Tibial nerve (tissue), 4 donors: ENCODE results near the gene CECR2. TPM values are rescaled to one million over a fixed set of nuclear protein-coding genes. Genes with fewer than 3 reads are reported as not detected.

ENCODE experiments used
- DNase-seq, 2 donors: peaks; one replicate each; pipeline ENCODE4 v3.0.0-alpha.2; 2019; ENCODE audit warnings: low spot score in 2 of 2
- H3K27ac ChIP-seq, 4 donors: fragments of 200-600 bp; sonication (generic) in 3 of 4; one replicate each; pipeline ENCODE4 v1.5.1; 2017 to 2019; ENCODE audit warnings: mild to moderate bottlenecking in 1 of 4
- H3K27me3 ChIP-seq, 2 donors: fragments of 200-600 bp; sonication (generic) in 1 of 2; one replicate each; pipeline versions ENCODE4 v1.5.1 to v1.6.0; 2017 to 2019
- H3K36me3 ChIP-seq, 3 donors: fragments of 200-600 bp; sonication (generic); one replicate each; pipeline ENCODE4 v1.5.1; 2018 to 2019
- H3K4me1 ChIP-seq, 4 donors: fragments of 200-600 bp; sonication (generic) in 3 of 4; one replicate each; pipeline ENCODE4 v1.5.1; 2017 to 2019
- H3K4me3 ChIP-seq, 4 donors: fragments of 200-600 bp; sonication (generic) in 3 of 4; one replicate each; pipeline ENCODE4 v1.5.1; 2017 to 2019; ENCODE audit warnings: mild to moderate bottlenecking in 1 of 4, moderate library complexity in 1 of 4
- H3K9me3 ChIP-seq, 4 donors: fragments of 200-600 bp; sonication (generic) in 3 of 4; one replicate each; pipeline ENCODE4 v1.5.1; 2017 to 2019
- CTCF ChIP-seq, 5 experiments: fragments of 200-600 bp in 3 of 5; fragments of 450-650 bp in 2 of 5; sonication (generic) in 3 of 5; IDR thresholded peaks; one replicate each; pipeline ENCODE4 v1.5.1; 2016 to 2019; ENCODE audit warnings: antibody characterized with exemption in 5 of 5, mild to moderate bottlenecking in 3 of 5, moderate library complexity in 2 of 5
- EP300 ChIP-seq, 2 donors: sonication (generic); formaldehyde crosslinking; IDR thresholded peaks; one replicate each; pipeline ENCODE4 v1.6.1; 2017; ENCODE audit warnings: antibody characterized with exemption in 2 of 2, mild to moderate bottlenecking in 1 of 2
- POLR2A ChIP-seq, 2 donors: fragments of 450-650 bp; IDR thresholded peaks; one replicate each; pipeline ENCODE4 v1.6.1; 2017; ENCODE audit warnings: antibody characterized with exemption in 2 of 2, mild to moderate bottlenecking in 2 of 2, moderate library complexity in 2 of 2
- WGBS, 2 donors: methylation state at CpG; one replicate each; pipeline ENCODE4 v1.1.5; 2018; 5-methylcytosine and 5-hydroxymethylcytosine counted together
- total RNA-seq, 4 donors: library from RNA; depleted of rRNA; stranded (reverse); fragments of >200 nt; gene quantifications; one replicate each; pipeline ENCODE4 v1.1.0, GENCODE V29; 2016

CECR2 gene
- total RNA-seq: 1 to 10 TPM; 2.4 to 5.1 (median 3.6) TPM

- H3K9me3 ChIP-seq: no peaks in the 10 kb centered on the region
- 1 to 2% methylated on average over 29 to 33 of the region's 92 CpGs for WGBS, 2 donors
- peaks cover 0 to 46% (median 5%) of the 10 kb centered on the region in 4 donors for H3K4me1 ChIP-seq
- peak within 1 kb of the TSS in 3 of 4 donors; percentile 9 to 85 (median 58) for H3K27ac ChIP-seq
- H3K36me3 ChIP-seq: no peaks in the 10 kb centered on the region
- TF ChIP-seq POLR2A (IDR thresholded peaks at IDR 0.05): no peak
- TF ChIP-seq EP300 (IDR thresholded peaks at IDR 0.05): no peak
- no peak for TF ChIP-seq CTCF (IDR thresholded peaks at IDR 0.05)
- no peak for DNase-seq
- H3K27me3 ChIP-seq: peaks cover 0 to 74% of the 10 kb centered on the region in 2 donors
- H3K4me3 ChIP-seq: peak within 1 kb of the TSS; percentile 39 to 75 (median 52)
These were observed at the start of gene CECR2 for GRCh38 chr22:17369439-17370025. Gene CECR2 (plus strand): TSS chr22:17369460. CDS start chr22:17369784, 324 bp downstream.

GRCh38 chr22:17319546-17319945 lies 49.7 kb upstream of the CECR2 start:
- no peak overlapping the region for H3K4me3 ChIP-seq
- TF ChIP-seq CTCF (IDR thresholded peaks at IDR 0.05) (no peak), EP300 (IDR thresholded peaks at IDR 0.05) (no peak), POLR2A (IDR thresholded peaks at IDR 0.05) (no peak)
- DNase-seq: no peak
- H3K4me1 ChIP-seq: no peaks in the 10 kb centered on the region
- 17 to 28% methylated on average over 5 of the region's 5 CpGs for WGBS, 2 donors
- H3K27me3 ChIP-seq: no peaks in the 10 kb centered on the region
- H3K27ac ChIP-seq: no peak overlapping the region
- H3K36me3 ChIP-seq: no peaks in the 10 kb centered on the region
- H3K9me3 ChIP-seq: no peaks in the 10 kb centered on the region

- TF ChIP-seq EP300 (IDR thresholded peaks at IDR 0.05) (no peak), CTCF (IDR thresholded peaks at IDR 0.05) (no peak), POLR2A (IDR thresholded peaks at IDR 0.05) (no peak)
- H3K27me3 ChIP-seq: no peaks in the 10 kb centered on the region
- H3K4me1 ChIP-seq: no peaks in the 10 kb centered on the region
- no peak overlapping the region for H3K27ac ChIP-seq
- H3K9me3 ChIP-seq: no peaks in the 10 kb centered on the region
- WGBS, 2 donors: 51 to 54% methylated on average over 4 of the region's 4 CpGs
- H3K36me3 ChIP-seq: no peaks in the 10 kb centered on the region
- no peak overlapping the region for H3K4me3 ChIP-seq
- DNase-seq: no peak
These were observed 46.7 kb upstream of the CECR2 start for GRCh38 chr22:17322511-17322910.

GRCh38 chr22:17331690-17332089 lies 37.6 kb upstream of the CECR2 start:
- TF ChIP-seq CTCF (IDR thresholded peaks at IDR 0.05) (no peak), POLR2A (IDR thresholded peaks at IDR 0.05) (no peak), EP300 (IDR thresholded peaks at IDR 0.05) (no peak)
- H3K36me3 ChIP-seq: no peaks in the 10 kb centered on the region
- WGBS, 2 donors: 90 to 92% methylated on average over 9 of the region's 9 CpGs
- H3K4me1 ChIP-seq: no peaks in the 10 kb centered on the region
- DNase-seq: no peak
- H3K27me3 ChIP-seq: no peaks in the 10 kb centered on the region
- H3K27ac ChIP-seq: no peak overlapping the region
- H3K9me3 ChIP-seq: no peaks in the 10 kb centered on the region
- H3K4me3 ChIP-seq: no peak overlapping the region

GRCh38 chr22:17332109-17332800 lies 37.0 kb upstream of the CECR2 start:
- WGBS, 2 donors: 71 to 76% methylated on average over 16 of the region's 16 CpGs
- Histone ChIP-seq H3K27me3 (no peaks in the 10 kb centered on the region), H3K36me3 (no peaks in the 10 kb centered on the region), H3K4me3 (no peak overlapping the region), H3K27ac (no peak overlapping the region), H3K9me3 (no peaks in the 10 kb centered on the region), H3K4me1 (no peaks in the 10 kb centered on the region)
- TF ChIP-seq CTCF (IDR thresholded peaks at IDR 0.05) (no peak), POLR2A (IDR thresholded peaks at IDR 0.05) (no peak), EP300 (IDR thresholded peaks at IDR 0.05) (no peak)
- DNase-seq: no peak
